ENCODE data around the gene FKBP2. TPM values are rescaled to one million over a fixed set of nuclear protein-coding genes. Genes with fewer than 3 reads are reported as not detected.
A peak's percentile ranks its signal among the peaks of the same experiment; 100 is the strongest.

The FKBP2 gene
- 34.3 and 60.3 TPM in 2 replicates for total RNA-seq (ENCODE audit: low replicate concordance)

DNA sequence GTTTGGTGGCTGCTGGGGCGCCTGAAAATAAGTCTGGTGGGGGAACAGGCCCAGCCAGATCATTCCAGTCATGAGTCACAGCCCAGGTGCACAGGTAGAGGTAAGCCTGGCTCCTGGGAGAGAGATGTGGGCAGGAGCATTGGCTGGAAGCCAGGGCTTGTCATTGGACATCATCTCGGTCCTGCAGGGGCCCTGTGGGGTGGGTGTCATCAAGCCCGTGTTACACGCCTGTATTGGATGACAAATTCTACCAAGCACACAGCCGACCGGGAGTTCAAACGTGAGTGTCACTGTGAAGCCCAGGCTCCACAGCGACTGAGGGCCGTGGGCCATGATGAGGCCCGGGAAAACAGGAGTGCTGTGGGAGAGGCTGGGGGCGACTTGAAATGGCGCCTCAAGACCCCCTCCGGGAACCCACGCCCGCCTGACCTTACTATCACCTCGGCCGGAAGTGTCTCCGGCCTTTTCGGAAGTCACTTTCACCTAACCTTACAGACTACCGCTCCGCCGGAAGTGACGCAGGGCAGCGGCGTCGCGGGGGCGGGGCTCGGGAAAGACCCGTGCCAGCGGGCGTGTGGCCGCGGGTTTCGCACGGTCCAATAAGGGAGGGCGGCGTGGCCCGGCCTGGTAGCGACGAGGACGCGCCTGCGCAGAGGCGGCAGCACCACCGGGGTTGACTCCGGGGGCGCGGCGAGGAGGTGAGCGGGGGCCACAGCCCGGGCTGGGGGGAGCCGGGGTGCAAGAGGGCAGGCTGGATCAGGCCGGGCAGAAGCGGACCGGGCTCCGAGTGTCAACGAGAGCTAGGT lies at the start of gene FKBP2:
Gene FKBP2 (plus strand): TSS at position 661 of the 806 bp plus-strand sequence. CDS start 1,293 bp downstream, outside the sequence.
- peak; percentile 96 for DNase-seq (ENCODE audit: low read depth)
- H3K4me3 ChIP-seq (ENCODE audit: low read depth, low read length): peak within 1 kb of the TSS; percentile 83
- TF ChIP-seq, protein P1, sequence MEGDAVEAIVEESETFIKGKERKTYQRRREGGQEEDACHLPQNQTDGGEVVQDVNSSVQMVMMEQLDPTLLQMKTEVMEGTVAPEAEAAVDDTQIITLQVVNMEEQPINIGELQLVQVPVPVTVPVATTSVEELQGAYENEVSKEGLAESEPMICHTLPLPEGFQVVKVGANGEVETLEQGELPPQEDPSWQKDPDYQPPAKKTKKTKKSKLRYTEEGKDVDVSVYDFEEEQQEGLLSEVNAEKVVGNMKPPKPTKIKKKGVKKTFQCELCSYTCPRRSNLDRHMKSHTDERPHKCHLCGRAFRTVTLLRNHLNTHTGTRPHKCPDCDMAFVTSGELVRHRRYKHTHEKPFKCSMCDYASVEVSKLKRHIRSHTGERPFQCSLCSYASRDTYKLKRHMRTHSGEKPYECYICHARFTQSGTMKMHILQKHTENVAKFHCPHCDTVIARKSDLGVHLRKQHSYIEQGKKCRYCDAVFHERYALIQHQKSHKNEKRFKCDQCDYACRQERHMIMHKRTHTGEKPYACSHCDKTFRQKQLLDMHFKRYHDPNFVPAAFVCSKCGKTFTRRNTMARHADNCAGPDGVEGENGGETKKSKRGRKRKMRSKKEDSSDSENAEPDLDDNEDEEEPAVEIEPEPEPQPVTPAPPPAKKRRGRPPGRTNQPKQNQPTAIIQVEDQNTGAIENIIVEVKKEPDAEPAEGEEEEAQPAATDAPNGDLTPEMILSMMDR (IDR thresholded peaks at IDR 0.05; ENCODE audit: insufficient read depth, low read length): no peak

DNA sequence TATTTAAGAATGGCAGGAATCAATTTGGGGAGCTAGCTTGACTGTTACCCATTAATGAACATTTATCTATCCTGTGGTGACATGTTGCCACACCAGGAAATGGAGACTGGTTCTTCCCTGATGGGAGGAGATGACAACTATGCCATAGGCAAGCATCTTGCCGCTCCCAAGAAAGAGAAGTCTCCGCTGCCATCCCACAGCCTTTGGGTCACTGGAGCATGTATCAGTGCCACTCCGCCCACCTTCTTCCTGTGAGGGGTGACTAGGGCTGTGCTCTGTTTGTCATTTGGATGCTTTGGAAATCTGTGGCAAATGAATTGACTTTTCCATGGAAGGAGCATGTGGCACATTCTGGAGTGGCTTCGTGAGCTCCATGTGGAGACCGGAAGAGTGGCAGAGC lies 48.5 kb upstream of the FKBP2 start:
- DNase-seq (ENCODE audit: low read depth): no peak
- H3K4me3 ChIP-seq (ENCODE audit: low read depth, low read length): no peak overlapping the region
- TF ChIP-seq, protein P1 (IDR thresholded peaks at IDR 0.05; ENCODE audit: insufficient read depth, low read length): no peak

DNA sequence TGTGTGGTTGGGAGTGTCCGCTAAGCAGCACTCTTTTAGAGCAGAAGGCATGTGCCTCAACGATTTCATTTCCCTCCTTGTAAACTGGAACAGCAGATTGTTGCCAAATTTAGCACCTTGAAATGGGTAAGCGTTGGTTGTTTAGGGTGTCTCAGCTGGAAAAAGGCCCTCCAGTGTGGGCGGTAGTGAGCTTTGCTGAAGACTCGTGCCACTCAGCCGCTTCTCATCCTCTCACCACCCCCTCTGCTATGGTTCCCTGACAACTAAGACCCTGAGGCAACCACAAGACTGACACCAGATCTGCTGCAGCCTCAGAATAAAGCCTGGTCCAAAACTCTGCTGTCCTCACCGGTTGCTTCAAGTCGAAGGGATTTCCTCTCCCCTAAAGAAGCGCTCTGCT lies 44.3 kb upstream of the FKBP2 start:
- H3K4me3 ChIP-seq (ENCODE audit: low read depth, low read length): no peak overlapping the region
- no peak for DNase-seq (ENCODE audit: low read depth)
- TF ChIP-seq, protein P1 (IDR thresholded peaks at IDR 0.05; ENCODE audit: insufficient read depth, low read length): no peak

DNA sequence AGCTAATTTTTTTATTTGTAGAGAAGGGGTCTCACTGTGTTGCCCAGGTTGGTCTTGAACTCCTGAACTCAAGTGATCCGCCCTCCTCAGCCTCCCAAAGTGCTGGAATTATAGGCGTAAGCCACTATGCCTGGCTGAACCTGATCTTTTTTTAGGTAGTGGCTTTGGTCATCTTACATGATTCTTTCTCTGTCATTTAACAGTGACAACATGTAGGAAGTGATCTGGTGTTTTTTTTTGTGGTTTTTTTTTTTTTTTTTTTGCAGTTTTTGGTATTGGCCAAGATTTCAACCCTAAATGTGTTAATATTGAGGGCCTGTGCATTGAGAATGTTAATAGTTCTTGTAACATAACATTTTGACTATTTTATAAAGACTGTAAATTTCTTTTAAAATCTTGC lies 42.4 kb upstream of the FKBP2 start:
- TF ChIP-seq, protein P1 (IDR thresholded peaks at IDR 0.05; ENCODE audit: insufficient read depth, low read length): no peak
- H3K4me3 ChIP-seq (ENCODE audit: low read depth, low read length): no peak overlapping the region
- no peak for DNase-seq (ENCODE audit: low read depth)

DNA sequence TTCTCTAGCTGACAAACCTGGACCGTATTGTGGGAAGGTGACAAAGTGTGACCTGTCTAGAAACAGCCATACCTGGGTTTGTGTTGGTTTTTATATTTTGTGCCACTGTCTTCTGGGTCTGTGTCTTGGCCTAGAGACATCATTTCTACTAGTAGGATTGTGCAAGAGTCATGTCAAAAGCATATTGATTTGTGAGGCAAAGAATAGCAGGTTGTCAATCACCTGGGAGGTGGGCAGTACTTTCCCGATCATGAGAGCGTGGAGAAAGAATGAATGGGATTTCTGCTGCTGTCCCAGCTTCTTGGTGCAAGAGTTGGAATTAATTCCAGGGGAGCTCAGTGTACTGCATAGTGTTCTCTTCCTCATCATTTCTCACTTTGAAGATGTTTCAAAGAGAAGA lies 39.4 kb upstream of the FKBP2 start:
- TF ChIP-seq, protein P1 (IDR thresholded peaks at IDR 0.05; ENCODE audit: insufficient read depth, low read length): no peak

DNA sequence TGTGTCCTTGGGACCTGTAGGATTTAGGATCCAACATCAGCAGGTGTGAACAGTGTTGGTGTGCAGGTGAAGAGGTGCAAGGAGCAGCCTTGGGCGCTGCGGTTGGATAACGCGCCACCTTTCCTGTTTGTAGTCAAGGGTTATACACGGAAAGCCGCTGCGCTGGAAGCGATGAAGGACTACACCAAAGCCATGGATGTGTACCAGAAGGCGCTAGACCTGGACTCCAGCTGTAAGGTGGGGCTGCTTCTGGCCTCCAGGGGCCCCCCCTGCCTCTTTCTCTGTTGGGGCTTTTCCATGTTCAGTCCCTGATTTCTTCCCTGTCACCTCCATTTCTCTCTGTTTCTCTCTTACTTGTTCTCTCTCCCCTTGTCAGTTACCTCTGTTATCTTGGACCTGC lies 37.9 kb upstream of the FKBP2 start:
- H3K4me3 ChIP-seq (ENCODE audit: low read depth, low read length): no peak overlapping the region
- no peak for DNase-seq (ENCODE audit: low read depth)
- TF ChIP-seq, protein P1 (IDR thresholded peaks at IDR 0.05; ENCODE audit: insufficient read depth, low read length): no peak

More for the DNA sequence above, 39.4 kb upstream of the FKBP2 start:
- DNase-seq (ENCODE audit: low read depth): no peak
- no peak overlapping the region for H3K4me3 ChIP-seq (ENCODE audit: low read depth, low read length)
